ENCODE data around the gene PRLH.
A peak's percentile ranks its signal among the peaks of the same experiment; 100 is the strongest.

Gene PRLH

DNA sequence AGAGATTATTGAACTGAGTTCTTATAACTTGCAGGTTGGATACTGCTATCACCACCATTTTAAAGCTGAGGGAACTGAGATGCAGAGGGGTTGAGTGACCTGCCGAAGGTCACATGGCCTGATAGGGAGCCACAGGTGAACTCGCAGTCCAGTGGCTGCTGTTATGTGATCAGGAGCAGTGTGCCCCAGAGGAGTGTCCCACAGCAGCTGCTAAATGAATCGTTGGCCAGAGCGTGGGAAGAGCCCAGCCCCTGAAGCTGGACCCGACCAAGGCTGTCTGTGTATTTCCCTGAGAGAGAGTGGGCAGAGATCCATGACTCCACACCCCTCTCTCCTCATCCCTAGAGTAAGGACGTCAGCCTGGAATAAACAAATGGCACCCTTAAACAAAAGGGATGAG, 26.7 kb upstream of the PRLH start:
- no peak for DNase-seq (ENCODE audit: low read depth in 3 of 3)

DNA sequence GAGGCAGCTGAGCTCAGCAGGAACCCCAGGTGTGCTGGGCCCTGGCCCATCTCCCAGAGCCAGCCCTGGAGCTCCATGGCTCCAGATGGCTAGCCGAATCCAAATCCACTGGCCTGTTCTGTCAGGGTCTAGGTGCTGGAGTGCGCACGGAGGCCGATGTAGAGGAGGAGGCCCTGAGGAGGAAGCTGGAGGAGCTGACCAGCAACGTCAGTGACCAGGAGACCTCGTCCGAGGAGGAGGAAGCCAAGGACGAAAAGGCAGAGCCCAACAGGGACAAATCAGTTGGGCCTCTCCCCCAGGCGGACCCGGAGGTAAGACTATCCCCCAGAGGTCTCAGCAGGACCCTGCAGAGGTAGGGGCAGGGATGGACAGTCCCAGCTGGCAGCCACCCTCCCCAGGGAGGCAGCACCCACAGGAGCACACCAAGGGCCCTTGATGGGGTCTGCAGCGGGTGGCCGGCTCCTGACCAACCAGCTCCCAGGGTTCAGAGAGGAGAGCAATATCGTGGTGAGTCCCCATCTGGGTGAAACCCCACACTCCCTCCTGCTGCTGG, 26.1 kb upstream of the PRLH start:
- DNase-seq (ENCODE audit: low read depth in 3 of 3), result no peak

DNA sequence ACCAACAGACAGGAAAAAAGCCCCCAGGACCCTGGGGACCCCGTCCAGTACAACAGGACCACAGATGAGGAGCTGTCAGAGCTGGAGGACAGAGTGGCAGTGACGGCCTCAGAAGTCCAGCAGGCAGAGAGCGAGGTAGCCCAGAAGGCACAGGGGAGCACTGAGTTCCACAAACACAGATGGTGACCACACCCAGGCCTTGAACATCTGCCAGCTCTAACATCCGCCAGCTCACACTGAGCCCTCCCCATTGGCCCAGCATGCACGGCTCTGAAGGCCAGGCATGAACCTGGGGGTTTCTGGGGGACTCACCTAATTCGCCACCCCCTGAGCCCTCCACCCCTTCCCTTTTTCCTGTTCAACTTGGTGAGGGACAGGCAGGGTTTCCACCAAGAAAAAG, 25.6 kb upstream of the PRLH start:
- DNase-seq (ENCODE audit: low read depth in 3 of 3), result no peak

DNA sequence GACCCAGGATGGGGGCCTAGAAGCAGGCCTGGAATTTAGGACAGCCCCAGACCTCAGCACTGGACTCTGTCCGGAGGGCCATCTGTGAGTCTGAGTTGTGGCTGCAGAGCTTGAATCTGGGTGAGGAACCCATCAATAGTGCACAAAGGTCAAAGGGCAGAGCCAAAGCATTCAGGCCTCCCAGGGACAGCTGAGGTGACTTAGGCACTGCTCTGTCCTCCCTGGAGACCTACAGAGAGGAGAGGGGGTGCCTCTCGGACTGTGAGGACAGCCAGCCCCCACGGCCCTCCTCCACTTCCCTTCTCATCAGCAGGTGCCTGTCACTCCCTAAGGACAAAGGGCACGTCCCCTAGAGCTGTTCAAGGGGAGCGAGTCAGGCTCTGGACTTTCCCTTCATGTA, 25.1 kb upstream of the PRLH start:
- no peak for DNase-seq (ENCODE audit: low read depth in 3 of 3)

DNA sequence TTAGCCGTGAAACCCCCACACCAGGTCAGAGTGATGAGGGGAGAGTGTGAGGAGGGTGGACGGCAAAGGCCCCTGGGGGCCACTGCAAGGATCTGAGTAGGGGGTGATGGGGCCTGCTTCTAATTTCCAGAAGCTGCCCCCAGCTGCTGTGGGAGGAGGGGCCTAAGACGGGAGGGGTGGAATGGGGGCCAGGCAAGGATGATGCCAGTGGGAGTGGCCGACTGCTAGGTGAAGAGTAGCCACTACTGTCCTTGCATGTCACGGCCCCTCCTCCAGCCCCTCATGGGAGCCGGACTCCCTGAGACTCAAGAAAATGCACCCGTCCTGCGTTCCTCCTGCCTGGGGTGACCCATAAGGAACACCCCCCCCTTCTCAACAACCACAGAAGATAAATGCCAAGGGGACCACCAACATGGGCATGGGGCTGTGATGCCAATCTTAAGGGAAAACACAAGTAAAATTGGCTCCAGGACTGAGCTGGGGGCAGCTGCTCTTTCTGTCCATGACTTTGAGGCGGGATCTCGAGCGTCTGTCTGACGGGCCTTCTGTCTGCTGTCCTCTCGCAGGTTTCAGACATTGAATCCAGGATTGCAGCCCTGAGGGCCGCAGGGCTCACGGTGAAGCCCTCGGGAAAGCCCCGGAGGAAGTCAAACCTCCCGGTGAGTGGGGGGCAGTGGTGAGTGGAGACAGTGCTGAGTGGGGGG, 24.2 kb upstream of the PRLH start:
- no peak for DNase-seq (ENCODE audit: low read depth in 3 of 3)

DNA sequence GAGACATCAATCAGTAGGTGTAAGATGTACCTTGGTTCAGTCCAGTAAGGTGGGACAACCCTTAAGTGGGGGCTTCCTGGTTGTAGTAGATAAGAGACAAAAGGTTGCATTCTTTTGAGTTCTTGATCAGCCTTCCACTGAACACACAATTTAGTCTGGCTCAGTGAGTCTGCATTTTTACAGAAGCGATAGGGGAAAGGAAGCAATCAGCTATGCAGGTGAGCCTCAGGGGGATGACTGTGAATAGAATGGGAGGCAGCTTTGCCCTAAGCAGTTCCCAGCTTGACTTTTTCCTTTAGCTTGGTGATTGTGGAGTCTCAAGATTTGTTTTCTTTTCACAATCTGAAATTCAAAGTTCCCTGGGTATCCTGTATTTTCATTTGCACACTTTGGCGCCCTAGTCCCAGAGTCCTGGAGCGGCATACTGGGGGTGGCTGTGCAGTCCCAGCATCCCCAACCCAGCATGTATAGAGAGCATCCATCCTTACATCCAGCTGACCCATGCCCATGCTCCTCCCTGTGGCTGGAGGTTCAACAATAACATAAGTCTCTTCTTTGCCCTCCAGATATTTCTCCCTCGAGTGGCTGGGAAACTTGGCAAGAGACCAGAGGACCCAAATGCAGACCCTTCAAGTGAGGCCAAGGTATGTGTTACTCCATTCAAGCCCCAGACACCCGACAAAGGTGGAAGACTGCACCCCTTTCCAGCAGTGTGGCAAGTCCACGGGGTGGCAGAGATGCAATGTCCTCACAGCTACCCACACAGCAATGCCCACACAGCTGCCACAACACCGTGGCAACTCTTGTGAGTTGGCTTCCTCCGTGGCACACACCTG, 20.1 kb upstream of the PRLH start:
- DNase-seq (ENCODE audit: low read depth in 3 of 3), result no peak

DNA sequence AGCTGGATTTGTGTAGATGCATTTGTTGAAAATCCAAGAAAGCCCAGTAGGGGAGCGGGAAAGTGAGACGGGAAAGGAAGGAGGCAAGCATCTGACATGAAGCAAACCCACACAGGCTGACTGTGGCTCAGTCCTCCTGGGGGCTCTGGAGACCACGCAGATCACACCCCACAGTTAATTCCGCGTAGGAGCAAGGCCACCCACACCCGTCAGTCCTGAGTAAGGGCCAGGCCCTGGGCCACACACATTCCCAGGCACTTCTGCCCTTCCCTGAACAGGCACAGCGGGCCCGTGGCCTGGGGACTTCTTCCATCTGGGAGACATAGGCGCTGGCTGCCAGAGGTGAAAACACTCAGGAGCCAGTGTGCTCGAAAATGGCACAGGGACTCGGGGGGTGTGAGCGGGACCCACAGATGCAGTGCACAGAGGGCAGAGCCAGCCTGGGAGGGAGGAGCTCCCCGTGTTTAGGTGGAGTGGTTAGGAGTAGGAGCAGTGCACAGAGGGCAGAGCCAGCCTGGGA, 19.4 kb upstream of the PRLH start:
- no peak for DNase-seq (ENCODE audit: low read depth in 3 of 3)

DNA sequence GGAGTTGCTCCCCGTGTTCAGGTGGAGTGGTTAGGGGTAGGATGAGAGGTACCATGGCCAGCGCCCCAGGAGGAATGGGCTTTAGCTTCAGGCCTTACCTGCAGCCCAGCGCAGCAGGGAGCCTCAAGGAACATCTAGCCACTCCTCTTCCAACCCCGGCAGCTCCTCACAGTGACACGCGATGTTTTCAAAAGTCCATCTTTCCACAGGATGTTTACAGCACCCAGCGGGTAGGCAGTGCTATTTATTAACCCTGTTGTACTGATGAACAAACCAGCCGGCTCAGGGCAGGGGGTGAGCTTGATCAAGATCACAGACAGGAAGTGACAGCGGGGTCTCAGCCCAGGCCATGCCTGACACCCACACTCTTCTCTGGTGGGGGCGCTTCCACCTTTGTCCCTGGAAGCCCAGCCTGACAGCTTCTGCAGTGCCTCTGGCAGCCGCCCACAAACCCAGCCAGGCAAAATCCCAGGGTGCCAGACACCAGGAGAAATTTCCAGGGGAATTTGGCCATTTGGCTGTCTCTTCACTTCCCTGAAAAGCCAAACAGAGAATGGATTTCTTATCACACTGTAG, 18.4 kb upstream of the PRLH start:
- DNase-seq (ENCODE audit: low read depth in 3 of 3), result no peak

DNA sequence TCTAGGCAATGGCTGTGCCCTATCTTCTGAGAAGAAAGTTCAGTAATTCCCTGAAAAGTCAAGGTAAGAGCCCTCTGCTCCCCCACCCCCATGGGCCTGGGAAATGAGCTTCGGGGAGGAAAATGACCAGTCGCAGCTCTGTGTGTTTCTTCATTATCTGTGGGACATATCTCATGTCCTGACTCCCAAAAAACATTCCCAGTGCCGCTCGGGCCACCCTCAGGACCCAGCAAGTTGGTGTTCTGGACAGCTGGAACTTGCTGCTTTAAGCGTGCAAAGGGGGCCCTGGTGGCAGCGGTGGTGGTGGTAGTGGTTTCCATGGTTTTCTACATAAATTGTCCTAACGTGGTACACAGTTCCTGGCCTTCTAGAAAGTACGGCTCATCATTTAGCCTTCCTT, 17.2 kb upstream of the PRLH start:
- DNase-seq (ENCODE audit: low read depth in 3 of 3), result no peak

DNA sequence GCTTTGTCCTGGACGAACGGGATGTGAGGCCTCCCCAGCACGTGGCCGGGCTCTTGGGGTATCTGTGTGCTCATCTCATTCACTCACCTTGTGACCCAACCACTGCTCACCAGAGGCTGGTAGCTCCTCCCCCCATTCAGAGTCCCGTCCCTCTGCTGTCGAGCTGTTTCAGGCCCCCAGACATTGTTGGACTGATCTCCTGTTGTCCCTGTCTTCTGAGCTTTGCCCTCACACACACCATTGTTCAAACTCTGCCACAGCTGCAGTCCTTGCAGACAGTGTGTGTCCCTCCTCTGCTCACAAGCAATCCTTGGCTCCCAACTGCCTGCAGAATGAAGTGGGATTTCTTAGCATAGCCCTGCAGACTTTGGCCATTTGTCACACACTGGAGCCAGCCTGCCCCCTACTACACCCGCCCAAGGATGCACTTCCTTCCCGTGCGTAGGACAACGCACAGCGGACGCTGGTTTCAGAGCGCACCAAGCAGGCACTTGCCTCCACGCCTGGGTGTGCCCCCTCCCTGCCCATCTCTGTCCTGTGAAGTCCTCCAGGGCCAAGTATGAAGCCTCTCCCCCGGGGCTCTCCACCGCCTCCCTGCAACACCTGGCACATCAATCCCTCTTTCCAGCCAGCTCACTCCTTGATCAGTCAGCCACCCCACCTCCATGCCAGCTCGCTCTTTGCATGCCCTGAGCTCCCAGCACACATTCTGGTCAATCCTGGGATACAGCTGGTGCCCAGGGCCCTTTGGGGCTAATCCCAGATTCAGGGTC, 16.5 kb upstream of the PRLH start:
- DNase-seq (ENCODE audit: low read depth in 3 of 3), result no peak

DNA sequence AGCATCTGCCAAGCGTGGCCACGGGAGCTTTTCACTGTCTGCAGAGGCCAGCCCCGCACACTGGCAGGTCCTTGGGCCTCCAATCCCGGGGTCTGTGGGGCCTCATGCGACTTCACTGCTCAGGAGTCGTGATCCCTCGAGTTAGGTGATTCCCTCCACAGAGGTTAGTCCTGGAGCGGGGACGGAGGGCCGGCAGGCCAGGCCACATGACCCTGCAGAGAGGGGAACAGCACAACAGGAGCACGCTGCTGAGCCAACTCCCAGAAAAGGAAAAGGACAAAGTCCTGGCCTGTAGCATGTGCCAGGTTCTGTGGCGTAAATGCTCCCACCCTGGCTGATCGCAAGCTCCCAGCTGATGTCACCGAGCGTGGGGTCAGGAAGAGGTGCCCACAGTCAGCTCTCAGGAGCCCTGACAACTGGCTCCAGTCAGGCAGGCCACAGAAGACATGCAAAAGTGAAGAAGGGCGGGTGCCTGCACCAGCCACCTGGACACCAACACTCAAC, 15.3 kb upstream of the PRLH start:
- no peak for DNase-seq (ENCODE audit: low read depth in 3 of 3)

DNA sequence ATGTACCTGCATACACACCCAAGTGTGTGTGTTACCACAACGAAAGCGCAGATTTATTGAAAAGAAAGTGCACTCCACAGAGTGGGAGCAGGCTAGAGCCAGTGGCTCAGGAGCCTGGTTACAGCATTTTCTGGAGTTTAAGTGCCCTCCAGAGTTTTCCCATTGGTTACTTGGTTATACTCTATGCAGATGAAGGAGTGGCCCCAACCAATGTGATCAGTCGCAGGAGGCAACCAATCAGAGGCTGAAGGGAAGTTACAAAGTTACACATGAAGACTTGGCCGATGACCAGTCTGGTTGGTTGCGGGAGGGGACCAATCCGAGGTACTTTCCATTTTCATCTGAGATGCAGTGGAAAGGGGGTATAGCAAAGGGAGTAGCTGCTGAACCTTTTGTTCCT, 13.5 kb upstream of the PRLH start:
- no peak for DNase-seq (ENCODE audit: low read depth in 3 of 3)

DNA sequence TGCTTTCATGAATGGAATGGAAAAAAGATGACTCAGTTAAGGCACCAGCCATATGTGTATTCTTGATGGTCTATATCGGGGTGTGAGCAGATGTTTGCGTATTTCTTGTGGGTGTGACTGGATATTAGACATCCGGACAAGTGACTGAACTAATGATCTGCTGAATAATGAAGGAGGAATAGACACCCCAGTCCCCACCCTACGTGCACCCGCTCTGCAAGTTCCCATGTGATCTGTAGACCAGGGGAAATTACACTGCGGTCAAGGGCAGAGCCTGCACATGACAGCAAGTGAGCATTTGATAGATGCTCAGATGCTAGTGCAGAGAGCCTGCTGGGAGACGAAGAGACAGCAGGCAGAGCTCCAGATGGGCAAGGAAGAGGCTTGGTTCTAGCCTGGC, 12.4 kb upstream of the PRLH start:
- no peak for DNase-seq (ENCODE audit: low read depth in 3 of 3)

DNA sequence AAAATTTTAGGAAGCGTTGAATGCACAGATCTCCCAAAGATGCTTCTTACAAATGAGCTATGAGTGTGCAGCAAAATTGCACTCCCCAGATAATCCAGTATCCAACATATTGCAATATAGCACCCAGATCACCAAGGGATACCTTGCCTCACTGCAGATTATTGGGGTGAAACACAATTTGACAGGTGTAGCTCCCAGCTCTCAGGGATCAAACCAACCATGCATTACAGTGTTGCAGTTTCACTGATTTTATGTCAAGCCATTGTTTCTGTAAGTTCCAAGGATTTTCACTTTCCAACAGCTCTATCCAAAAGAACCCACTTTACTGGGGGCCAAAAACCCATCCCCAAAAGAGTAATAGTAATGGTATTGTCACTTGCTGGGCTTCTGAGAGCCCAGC, 10.8 kb upstream of the PRLH start:
- DNase-seq (ENCODE audit: low read depth in 3 of 3), result no peak

DNA sequence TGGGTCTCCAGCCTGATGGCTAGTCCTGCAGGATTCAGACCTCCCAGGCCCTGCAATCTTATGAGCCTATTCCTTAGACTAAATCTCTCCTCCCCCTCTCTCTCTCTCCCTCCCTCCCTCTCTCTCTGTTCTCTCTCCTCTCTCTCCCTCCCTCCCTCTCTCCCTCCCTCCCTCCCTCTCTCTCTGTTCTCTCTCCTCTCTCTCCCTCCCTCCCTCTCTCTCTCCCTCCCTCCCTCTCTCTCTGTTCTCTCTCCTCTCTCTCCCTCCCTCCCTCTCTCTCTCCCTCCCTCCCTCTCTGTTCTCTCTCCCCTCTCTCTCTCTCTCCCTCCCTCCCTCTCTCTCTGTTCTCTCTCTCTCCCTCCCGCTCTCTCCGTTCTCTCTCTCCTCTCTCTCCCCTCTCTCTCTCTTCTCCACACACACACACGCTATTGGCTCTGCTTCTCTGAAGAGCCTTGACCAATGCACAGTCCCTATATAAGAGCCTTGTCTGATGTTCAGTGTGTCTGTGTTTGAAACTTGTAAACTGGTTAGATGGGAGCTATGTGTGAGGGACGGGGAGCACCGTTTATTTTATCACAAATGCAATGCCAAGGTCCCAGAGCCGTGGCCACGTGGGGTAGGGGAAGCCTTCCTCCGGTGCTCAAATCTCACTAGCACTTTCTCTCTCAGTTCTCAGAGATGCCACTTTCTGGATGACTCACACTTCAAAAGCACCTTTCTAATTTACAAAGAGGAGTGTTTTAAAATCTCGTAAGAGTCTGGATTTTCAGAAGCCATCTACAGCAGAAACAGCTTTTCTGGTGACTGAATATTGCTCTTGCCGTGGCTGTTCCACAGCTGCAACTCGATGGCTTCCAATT, 9.4 kb upstream of the PRLH start:
- peak; percentile 5 to 18 (median 13) for DNase-seq (ENCODE audit: low read depth in 3 of 3)

DNA sequence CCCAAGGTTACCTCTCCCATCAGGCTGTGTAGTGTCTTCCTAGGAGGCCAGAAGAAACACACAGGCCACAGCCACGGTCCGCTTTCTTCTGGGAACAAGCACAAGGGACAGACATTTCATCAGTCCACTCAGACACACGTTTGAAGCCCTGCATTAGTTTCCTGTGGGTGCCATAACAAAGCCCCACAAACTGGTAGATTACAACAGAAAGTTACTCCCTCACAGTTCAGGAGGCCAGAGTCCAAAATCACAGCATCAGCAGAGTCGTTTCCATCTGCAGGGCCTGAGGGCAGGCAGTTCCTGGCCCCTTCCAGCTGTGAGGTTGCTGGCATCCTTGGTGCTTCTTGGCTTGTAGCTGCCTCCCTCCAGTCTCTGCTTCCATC, 8.8 kb upstream of the PRLH start:
- DNase-seq (ENCODE audit: low read depth in 3 of 3), result no peak

DNA sequence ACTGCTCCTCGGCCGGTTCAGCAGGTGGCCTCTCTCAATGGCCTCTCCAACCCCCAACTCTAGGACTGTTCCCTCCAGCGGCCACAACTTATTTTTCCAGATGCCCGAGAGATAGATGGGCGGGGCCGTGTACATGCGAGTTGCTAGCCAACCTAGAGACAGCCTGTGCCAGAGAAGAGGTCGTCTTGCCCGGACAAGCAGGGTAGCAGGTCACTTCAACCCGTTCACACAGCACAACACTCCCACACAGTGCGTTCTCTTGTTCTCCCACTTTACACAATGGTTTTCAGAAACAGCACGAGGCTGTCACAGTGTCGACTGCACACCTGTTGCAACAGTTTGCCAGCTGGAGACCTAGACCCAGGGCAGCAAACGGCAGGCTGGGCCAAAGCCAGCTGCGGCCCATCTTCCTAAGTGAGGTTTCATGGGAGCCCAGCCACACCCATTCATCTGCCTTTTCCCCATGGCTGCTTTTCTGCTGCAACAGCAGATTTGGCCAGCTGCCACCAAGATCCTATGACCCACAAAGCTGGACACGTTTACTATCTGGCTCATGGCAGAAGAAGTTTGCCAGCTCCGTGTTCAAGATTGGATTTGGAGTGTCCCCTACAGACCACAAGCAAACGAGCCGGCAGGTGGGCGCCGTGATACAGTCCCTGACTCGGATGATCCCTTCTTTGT, 7.3 kb upstream of the PRLH start:
- no peak for DNase-seq (ENCODE audit: low read depth in 3 of 3)

DNA sequence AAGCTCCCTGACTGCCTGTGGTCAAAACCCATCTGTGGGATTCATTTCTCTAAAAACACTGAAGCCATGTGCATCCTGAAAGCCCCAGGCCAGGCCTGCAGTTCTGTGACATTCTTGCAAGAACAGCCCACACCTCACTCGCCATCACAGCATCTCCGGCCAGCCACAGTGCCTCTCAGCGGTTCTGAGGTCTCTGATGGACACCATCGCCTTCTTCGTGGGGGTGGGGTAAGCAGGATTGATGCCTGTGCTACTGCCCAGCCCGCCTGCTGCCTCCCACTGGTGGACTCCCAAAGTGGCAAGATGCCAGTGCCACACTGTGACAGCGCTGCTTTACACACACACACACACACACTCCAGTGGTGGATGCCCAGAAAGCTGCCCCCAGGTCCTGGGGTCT, 5.2 kb upstream of the PRLH start:
- DNase-seq (ENCODE audit: low read depth in 3 of 3), result no peak

DNA sequence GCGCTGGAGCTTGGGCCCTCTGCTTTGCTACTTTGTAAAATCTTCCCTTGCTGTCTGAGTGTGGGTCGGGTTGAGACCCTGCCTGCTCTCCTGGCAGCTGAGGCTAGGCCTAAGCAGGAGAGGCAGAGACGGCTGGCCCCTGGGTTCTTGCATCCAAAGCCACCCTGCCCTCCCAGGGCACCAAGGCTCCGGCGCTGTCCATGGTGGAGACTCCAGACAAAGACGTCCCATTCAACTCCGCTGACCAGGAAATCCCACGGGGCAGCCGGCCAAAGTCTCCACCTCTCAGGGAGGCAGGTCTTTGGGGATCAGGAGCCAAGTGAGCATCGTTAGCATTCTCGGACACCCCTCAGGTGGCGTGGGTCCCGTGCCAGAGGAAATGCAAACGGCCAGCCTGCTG, 2.6 kb upstream of the PRLH start:
- DNase-seq (ENCODE audit: low read depth in 3 of 3), result no peak

DNA sequence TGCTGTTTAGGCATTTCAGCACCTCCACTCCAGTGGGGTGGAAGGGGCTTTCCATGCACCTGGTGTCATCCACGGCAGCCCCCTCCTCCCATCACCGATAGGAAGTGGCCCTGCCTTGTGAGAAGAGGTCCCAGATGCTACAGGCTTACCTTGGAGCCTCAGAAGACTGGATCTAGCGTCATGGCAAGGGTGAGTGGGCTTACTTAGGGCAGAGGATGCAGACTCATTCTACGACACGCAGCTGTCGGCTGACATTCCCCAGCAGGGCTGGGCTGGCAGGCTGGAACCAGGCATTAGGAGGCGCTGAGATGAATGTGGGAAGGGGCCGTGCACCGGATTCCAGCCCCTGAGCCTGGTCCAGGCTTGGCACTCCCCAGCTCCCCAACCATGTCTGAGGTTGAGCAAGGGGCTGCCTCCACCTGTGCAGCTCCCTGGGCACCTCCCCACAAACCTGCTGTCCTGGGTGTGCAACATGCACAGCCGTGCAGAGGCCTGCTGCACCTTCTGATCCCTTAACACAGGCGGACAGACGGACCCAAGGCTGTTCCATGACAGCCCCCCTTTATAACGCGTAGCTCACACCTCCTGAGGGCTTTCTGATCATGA, 1.7 kb upstream of the PRLH start:
- DNase-seq (ENCODE audit: low read depth in 3 of 3), result no peak
